Measurements from ENCODE around the gene C1orf35.

DNA sequence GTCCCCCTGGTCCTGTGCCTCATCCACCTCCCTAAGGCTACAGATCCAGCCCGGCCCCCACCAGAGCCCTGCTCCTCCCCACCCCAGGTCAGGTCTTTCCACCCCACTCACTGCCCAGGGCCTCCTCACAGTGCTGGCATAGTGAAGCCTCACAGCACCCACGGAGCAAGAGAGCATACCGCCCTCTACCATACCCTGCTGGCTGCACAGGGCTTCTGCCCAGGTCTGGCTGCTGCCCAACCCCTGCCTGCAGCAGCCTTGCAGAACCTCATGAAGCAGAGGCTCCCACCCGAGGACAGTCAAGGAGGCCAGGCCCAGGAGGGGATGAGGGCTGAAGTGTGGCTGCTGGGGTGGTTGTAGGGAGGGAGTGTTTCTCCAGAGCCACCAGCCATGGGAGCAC, 40.3 kb downstream of the C1orf35 start:
- TF ChIP-seq, protein P1, sequence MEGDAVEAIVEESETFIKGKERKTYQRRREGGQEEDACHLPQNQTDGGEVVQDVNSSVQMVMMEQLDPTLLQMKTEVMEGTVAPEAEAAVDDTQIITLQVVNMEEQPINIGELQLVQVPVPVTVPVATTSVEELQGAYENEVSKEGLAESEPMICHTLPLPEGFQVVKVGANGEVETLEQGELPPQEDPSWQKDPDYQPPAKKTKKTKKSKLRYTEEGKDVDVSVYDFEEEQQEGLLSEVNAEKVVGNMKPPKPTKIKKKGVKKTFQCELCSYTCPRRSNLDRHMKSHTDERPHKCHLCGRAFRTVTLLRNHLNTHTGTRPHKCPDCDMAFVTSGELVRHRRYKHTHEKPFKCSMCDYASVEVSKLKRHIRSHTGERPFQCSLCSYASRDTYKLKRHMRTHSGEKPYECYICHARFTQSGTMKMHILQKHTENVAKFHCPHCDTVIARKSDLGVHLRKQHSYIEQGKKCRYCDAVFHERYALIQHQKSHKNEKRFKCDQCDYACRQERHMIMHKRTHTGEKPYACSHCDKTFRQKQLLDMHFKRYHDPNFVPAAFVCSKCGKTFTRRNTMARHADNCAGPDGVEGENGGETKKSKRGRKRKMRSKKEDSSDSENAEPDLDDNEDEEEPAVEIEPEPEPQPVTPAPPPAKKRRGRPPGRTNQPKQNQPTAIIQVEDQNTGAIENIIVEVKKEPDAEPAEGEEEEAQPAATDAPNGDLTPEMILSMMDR (IDR thresholded peaks at IDR 0.05; ENCODE audit: poor library complexity) = no peak
- no peak for TF ChIP-seq EZH2 (IDR thresholded peaks at IDR 0.05; ENCODE audit: borderline replicate concordance)

Measured in hepatocyte (in vitro differentiated cells).